HG03342 (cell line): ENCODE data around the gene HINT1.

Source experiments
- ATAC-seq: cut with Tn5 transposase; IDR thresholded peaks from one replicate; pipeline ENCODE4 v1.9.1; 2021; ENCODE audit warnings: mild to moderate bottlenecking, moderate library complexity; ENCODE audit not compliant: unreplicated experiment

The HINT1 gene

GRCh38 chr5:131112424-131112823 lies 52.6 kb downstream of the HINT1 start:
- no peak for ATAC-seq

- no peak for ATAC-seq
Observed at GRCh38 chr5:131110256-131110594, 54.8 kb downstream of the HINT1 start.

GRCh38 chr5:131109540-131110255 lies 55.4 kb downstream of the HINT1 start:
- ATAC-seq = peak; percentile 80
